Measurements from ENCODE around the gene MARCKS. TPM values are rescaled to one million over a fixed set of nuclear protein-coding genes. Genes with fewer than 3 reads are reported as not detected.
A peak's percentile ranks its signal among the peaks of the same experiment; 100 is the strongest.

The MARCKS gene
- total RNA-seq, 1 experiment from 2014 or later = 35.3 TPM

- intact Hi-C loops (cut with micrococcal nuclease; ENCODE audit: unreplicated experiment) (loop anchor here (5.0 kb wide), 1 partner anchor 1097 kb away; no protein-coding TSS in a partner anchor), in situ Hi-C loops (cut with HindIII; ENCODE audit: low pct_unique_long_range_greater_than_20kb, low sequenced_read_pairs) (no loop called here)
- POLR2A ChIA-PET = no interaction called here
- H3K4me1 ChIP-seq (ENCODE audit: control insufficient read depth, insufficient read depth, low read length) = no peaks in the 10 kb centered on the region
- no peaks in the 10 kb centered on the region for H3K27me3 ChIP-seq (ENCODE audit: control insufficient read depth, insufficient read depth, low read length)
- no peaks in the 10 kb centered on the region for H3K9me3 ChIP-seq (ENCODE audit: control insufficient read depth, insufficient read depth, low read depth, low read length)
- TF ChIP-seq CTCF (IDR thresholded peaks at IDR 0.05) (peak; percentile 93), SIN3A (IDR thresholded peaks at IDR 0.05; ENCODE audit: borderline replicate concordance, insufficient read depth, low read depth, low read length) (no peak)
- H3K36me3 ChIP-seq (ENCODE audit: control insufficient read depth, insufficient read depth, low read length) = no peaks in the 10 kb centered on the region
- H3K27ac ChIP-seq (ENCODE audit: low read length) = no peak overlapping the region
- no TSS peak for BruUV-seq (replicated peaks)
- CTCF ChIA-PET = interaction anchor here (0.5 to 1.2 kb wide), 4 partner anchors 30 to 923 kb away, joined by 3 to 5 read pairs (median 4); no protein-coding TSS in a partner anchor
- ATAC-seq = peak; percentile 100
- H3K4me3 ChIP-seq (ENCODE audit: low read depth in 2 of 2, low read length in 2 of 2) = no peak overlapping the region
- no peak for DNase-seq (ENCODE audit: low read depth, low spot score)
Observed at GRCh38 chr6:113879186-113880096, 22.3 kb downstream of the MARCKS start.

- Histone ChIP-seq H3K4me1 (ENCODE audit: control insufficient read depth, insufficient read depth, low read length) (no peaks in the 10 kb centered on the region), H3K9me3 (ENCODE audit: control insufficient read depth, insufficient read depth, low read depth, low read length) (no peaks in the 10 kb centered on the region), H3K27ac (ENCODE audit: low read length) (no peak overlapping the region), H3K27me3 (ENCODE audit: control insufficient read depth, insufficient read depth, low read length) (no peaks in the 10 kb centered on the region), H3K4me3 (ENCODE audit: low read depth in 2 of 2, low read length in 2 of 2) (no peak overlapping the region), H3K36me3 (ENCODE audit: control insufficient read depth, insufficient read depth, low read length) (no peaks in the 10 kb centered on the region)
- intact Hi-C loops (cut with micrococcal nuclease; ENCODE audit: unreplicated experiment) = no loop called here
- in situ Hi-C loops (cut with HindIII; ENCODE audit: low pct_unique_long_range_greater_than_20kb, low sequenced_read_pairs) = no loop called here
- DNase-seq (ENCODE audit: low read depth, low spot score) = no peak
- no TSS peak for BruUV-seq (replicated peaks)
- ChIA-PET POLR2A (no interaction called here), CTCF (no interaction called here)
- ATAC-seq = no peak
- no peak for TF ChIP-seq CTCF (IDR thresholded peaks at IDR 0.05)
- no peak for TF ChIP-seq SIN3A (IDR thresholded peaks at IDR 0.05; ENCODE audit: borderline replicate concordance, insufficient read depth, low read depth, low read length)
- no peak for TF ChIP-seq TCF7L2 (IDR thresholded peaks at IDR 0.05; ENCODE audit: low read depth, low read length)
- no peak for TF ChIP-seq POLR2AphosphoS5 (IDR thresholded peaks at IDR 0.05; ENCODE audit: low read depth, low read length)
- TF ChIP-seq REST (IDR thresholded peaks at IDR 0.05; ENCODE audit: insufficient read depth in 1 of 2, low read depth in 2 of 2, low read length in 1 of 2) = no peak
Observed at GRCh38 chr6:113881478-113881980, 24.4 kb downstream of the MARCKS start.

Measured in Panc1 (cell line).